NCI-H2081 (cell line): Measurements from ENCODE around the gene OR7G3.

Source experiments
- DNase-seq, 2 experiments: peaks; one replicate each; lab custom pipeline; 2025; lab: John Stamatoyannopoulos, UW

OR7G3 gene

GRCh38 chr19:9107375-9107774 is 19.4 kb downstream of the OR7G3 start, which contains the start of gene OR7G2:
Gene OR7G2, minus strand, starts transcription at chr19:9107475. Its CDS starts 4,232 bp downstream, at chr19:9103243.
- DNase-seq = no peak

GRCh38 chr19:9086761-9087160 is 40.0 kb downstream of the OR7G3 start, which contains the start of gene OR1M1:
Gene OR1M1, plus strand, starts transcription at chr19:9087061. Its CDS starts 6,184 bp downstream, at chr19:9093245.
- DNase-seq = no peak

GRCh38 chr19:9078651-9079050 is 48.1 kb downstream of the OR7G3 start:
- no peak for DNase-seq

DNA sequence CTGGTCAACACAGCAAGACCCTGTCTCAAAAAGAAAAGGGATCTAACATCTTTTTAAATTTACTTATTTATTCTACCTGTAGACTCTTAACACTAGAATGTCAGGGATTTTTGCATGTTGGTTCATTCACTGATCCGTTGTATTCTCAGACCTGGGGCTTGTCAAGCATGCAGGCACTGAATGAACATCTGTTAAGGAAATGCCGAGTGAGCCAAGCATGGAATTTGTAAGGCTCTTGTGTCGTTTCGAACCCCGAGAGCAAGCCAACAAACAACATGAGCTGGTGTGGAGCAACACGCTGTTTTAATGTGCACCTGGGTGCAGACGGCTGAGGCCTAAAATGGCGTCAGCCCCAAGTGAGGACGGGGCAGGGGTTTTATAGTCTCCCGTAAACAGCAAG is 49.8 kb downstream of the OR7G3 start:
- DNase-seq = no peak
